Right kidney (tissue), 1 donor: ENCODE data around the gene SOX6.

ENCODE experiments used
- DNase-seq: peaks from one replicate; pipeline ENCODE4 v3.0.0-alpha.2; 2016

Gene SOX6

GRCh38 chr11:15957234-15957633 lies 399.1 kb downstream of the SOX6 start:
- no peak for DNase-seq

GRCh38 chr11:15956302-15956701 lies 400.0 kb downstream of the SOX6 start:
- DNase-seq: no peak

- DNase-seq: no peak
Observed at GRCh38 chr11:15955595-15955994, 400.8 kb downstream of the SOX6 start.

GRCh38 chr11:15947681-15948648 lies 408.4 kb downstream of the SOX6 start:
- DNase-seq: no peak

GRCh38 chr11:15945726-15946125 lies 410.6 kb downstream of the SOX6 start:
- no peak for DNase-seq

GRCh38 chr11:15944460-15944859 lies 411.9 kb downstream of the SOX6 start:
- no peak for DNase-seq

- DNase-seq: no peak
Observed at GRCh38 chr11:15943418-15944197, 412.7 kb downstream of the SOX6 start.

GRCh38 chr11:15942936-15943335 lies 413.4 kb downstream of the SOX6 start:
- DNase-seq: no peak

- no peak for DNase-seq
Observed at GRCh38 chr11:15942126-15942525, 414.2 kb downstream of the SOX6 start.

GRCh38 chr11:15941206-15941770 lies 415.1 kb downstream of the SOX6 start:
- DNase-seq: peak; percentile 61

- DNase-seq: no peak
Observed at GRCh38 chr11:15940462-15941205, 415.7 kb downstream of the SOX6 start.

GRCh38 chr11:15938983-15939382 lies 417.4 kb downstream of the SOX6 start:
- DNase-seq: no peak

GRCh38 chr11:15938121-15938611 lies 418.2 kb downstream of the SOX6 start:
- no peak for DNase-seq

- DNase-seq: no peak
Observed at GRCh38 chr11:15937601-15938120, 418.7 kb downstream of the SOX6 start.

- DNase-seq: no peak
Observed at GRCh38 chr11:15936011-15936410, 420.3 kb downstream of the SOX6 start.

- DNase-seq: no peak
Observed at GRCh38 chr11:15935373-15935772, 421.0 kb downstream of the SOX6 start.

GRCh38 chr11:15933886-15934625 lies 422.3 kb downstream of the SOX6 start:
- DNase-seq: no peak

- no peak for DNase-seq
Observed at GRCh38 chr11:15932417-15932816, 423.9 kb downstream of the SOX6 start.

- DNase-seq: no peak
Observed at GRCh38 chr11:15931497-15931896, 424.8 kb downstream of the SOX6 start.

- DNase-seq: no peak
Observed at GRCh38 chr11:15930442-15931025, 425.8 kb downstream of the SOX6 start.
